ENCODE data around the gene PTPRU. TPM values are rescaled to one million over a fixed set of nuclear protein-coding genes. Genes with fewer than 3 reads are reported as not detected.

The PTPRU gene
- total RNA-seq, 1 donor from 2014 or later: 37.3 TPM

- no peaks in the 10 kb centered on the region for H3K9me3 ChIP-seq
- no peak overlapping the region for H3K27ac ChIP-seq
- intact Hi-C loops (cut with DNase I): no loop called here
- H3K4me3 ChIP-seq: no peak overlapping the region
- TF ChIP-seq CTCF (IDR thresholded peaks at IDR 0.05) (no peak), POLR2A (IDR thresholded peaks at IDR 0.05) (no peak), POLR2AphosphoS5 (IDR thresholded peaks at IDR 0.05; ENCODE audit: insufficient read depth in 1 of 2, low read depth in 1 of 2) (no peak)
- no peaks in the 10 kb centered on the region for H3K27me3 ChIP-seq
- H3K4me1 ChIP-seq: peaks cover 22% of the 10 kb centered on the region
- DNase-seq (ENCODE audit: extremely low spot score in 2 of 2): no peak
- no peaks in the 10 kb centered on the region for H3K36me3 ChIP-seq
Observed at GRCh38 chr1:29256979-29257804, 20.9 kb downstream of the PTPRU start.

GRCh38 chr1:29258189-29258975 is 22.1 kb downstream of the PTPRU start:
- H3K9me3 ChIP-seq: no peaks in the 10 kb centered on the region
- peaks cover 22% of the 10 kb centered on the region for H3K4me1 ChIP-seq
- TF ChIP-seq POLR2A (IDR thresholded peaks at IDR 0.05) (no peak), POLR2AphosphoS5 (IDR thresholded peaks at IDR 0.05; ENCODE audit: insufficient read depth in 1 of 2, low read depth in 1 of 2) (no peak), CTCF (IDR thresholded peaks at IDR 0.05) (no peak)
- H3K27me3 ChIP-seq: no peaks in the 10 kb centered on the region
- intact Hi-C loops (cut with DNase I): no loop called here
- no peak overlapping the region for H3K4me3 ChIP-seq
- H3K27ac ChIP-seq: no peak overlapping the region
- no peaks in the 10 kb centered on the region for H3K36me3 ChIP-seq
- no peak for DNase-seq (ENCODE audit: extremely low spot score in 2 of 2)

GRCh38 chr1:29258976-29259801 is 22.9 kb downstream of the PTPRU start:
- intact Hi-C loops (cut with DNase I): no loop called here

GRCh38 chr1:29259802-29260441 is 23.6 kb downstream of the PTPRU start:
- Histone ChIP-seq H3K4me1 (peaks cover 22% of the 10 kb centered on the region), H3K36me3 (no peaks in the 10 kb centered on the region), H3K27me3 (no peaks in the 10 kb centered on the region), H3K27ac (peak overlapping the region; percentile 23), H3K9me3 (no peaks in the 10 kb centered on the region), H3K4me3 (peak overlapping the region; percentile 42 to 50)
- no peak for DNase-seq (ENCODE audit: extremely low spot score in 2 of 2)
- intact Hi-C loops (cut with DNase I): no loop called here
- TF ChIP-seq CTCF (IDR thresholded peaks at IDR 0.05) (no peak), POLR2AphosphoS5 (IDR thresholded peaks at IDR 0.05; ENCODE audit: insufficient read depth in 1 of 2, low read depth in 1 of 2) (no peak)

More at GRCh38 chr1:29258976-29259801, 22.9 kb downstream of the PTPRU start:
- TF ChIP-seq POLR2AphosphoS5 (IDR thresholded peaks at IDR 0.05; ENCODE audit: insufficient read depth in 1 of 2, low read depth in 1 of 2) (no peak), POLR2A (IDR thresholded peaks at IDR 0.05) (no peak), CTCF (IDR thresholded peaks at IDR 0.05) (no peak)
- Histone ChIP-seq H3K27ac (peak overlapping the region; percentile 23), H3K27me3 (no peaks in the 10 kb centered on the region), H3K36me3 (no peaks in the 10 kb centered on the region), H3K4me3 (peak overlapping the region; percentile 42 to 50), H3K9me3 (no peaks in the 10 kb centered on the region), H3K4me1 (peaks cover 22% of the 10 kb centered on the region)
- no peak for DNase-seq (ENCODE audit: extremely low spot score in 2 of 2)

Measured in vagina (tissue), 2 donors.